Heart right ventricle (tissue), 16 donors: ENCODE measurements around the gene MAP2K5. TPM values are rescaled to one million over a fixed set of nuclear protein-coding genes. Genes with fewer than 3 reads are reported as not detected.

Experiments used
- ATAC-seq, 8 donors: fragments of 200-7000 bp; cut with Tn5 transposase; one replicate each; pipeline ENCODE4 v1.9.1; 2020; ENCODE audit warnings: mild to moderate bottlenecking in 8 of 8, moderate library complexity in 8 of 8, moderate number of reproducible peaks in 1 of 8
- DNase-seq, 2 donors: peaks; one replicate each; pipeline ENCODE4 v3.0.0-alpha.2; 2020
- H3K27ac ChIP-seq, 10 donors: fragments of 200-600 bp; sonication (generic) in 2 of 10; one replicate each; pipeline versions ENCODE4 v1.5.0 to v1.8.0; 2020 to 2022; ENCODE audit warnings: mild to moderate bottlenecking in 3 of 10
- H3K27me3 ChIP-seq, 7 donors: fragments of 200-600 bp; one replicate each; pipeline ENCODE4 v1.8.0; 2021 to 2022; ENCODE audit warnings: mild to moderate bottlenecking in 2 of 7
- H3K36me3 ChIP-seq, 9 donors: fragments of 200-600 bp; sonication (generic) in 1 of 9; one replicate each; pipeline versions ENCODE4 v1.5.0 to v1.8.0; 2020 to 2022; ENCODE audit warnings: mild to moderate bottlenecking in 2 of 9
- H3K4me1 ChIP-seq, 9 donors: fragments of 200-600 bp; sonication (generic) in 1 of 9; one replicate each; pipeline versions ENCODE4 v1.5.0 to v1.8.0; 2020 to 2022; ENCODE audit warnings: mild to moderate bottlenecking in 4 of 9
- H3K4me3 ChIP-seq, 10 donors: fragments of 200-600 bp; sonication (generic) in 2 of 10; one replicate each; pipeline versions ENCODE4 v1.5.0 to v1.8.0; 2020 to 2022; ENCODE audit warnings: mild to moderate bottlenecking in 7 of 10, moderate library complexity in 2 of 10
- H3K9me3 ChIP-seq, 11 donors: fragments of 200-600 bp in 10 of 11; sonication (generic) in 2 of 11; one replicate each; pipeline versions ENCODE4 v1.5.0 to v1.8.0; 2013 to 2022; ENCODE audit warnings: mild to moderate bottlenecking in 2 of 11, control low read depth in 1 of 11, moderate library complexity in 1 of 11
- CTCF ChIP-seq, 9 donors: fragments of 200-600 bp; sonication (generic) in 2 of 9; IDR thresholded peaks; one replicate each; pipeline versions ENCODE4 v1.5.0 to v1.8.0; 2021 to 2022; ENCODE audit warnings: antibody characterized with exemption in 9 of 9, mild to moderate bottlenecking in 5 of 9, moderate library complexity in 1 of 9
- whole genome bisulfite sequencing, 2 donors: extraction: QIAGEN DNeasy Blood & Tissue Kit; methylation state at CpG; one replicate each; pipeline ENCODE4 v1.1.7; 2013; ENCODE audit warnings: inconsistent platforms in 1 of 2; 5-methylcytosine and 5-hydroxymethylcytosine counted together
- intact Hi-C, 10 donors: fragments of 100-400 bp; cut with DNase I; formaldehyde crosslinking; loops; one replicate each; pipeline versions ENCODE4 v1.11.1 to v1.14.2; 2022
- polyA plus RNA-seq, 2 donors: library from polyadenylated mRNA; stranded (reverse); fragments of 200-250 nt; gene quantifications; one replicate each; pipeline ENCODE4 v1.2.3, GENCODE V29; 2013
- total RNA-seq, 10 donors: library from RNA; stranded (reverse); fragmentation: NEBNext Ultra II Directional in 3 of 10; extraction: Animal tissue kit (Norgen Biotek cat#: 25700) in 3 of 10; gene quantifications; one replicate each; pipeline versions ENCODE4 v1.2.1 to v1.2.4, GENCODE V29; 2021 to 2023
- donor health status: Arrhythmogenic right ventricular cardiomyopathy.
- donor health status: ischemic (EF 13 %, LVEDD 7.1; RV severe dilation, severe dysfunction).
- donor health status: healthy with polysubstance abuse.
- donor health status: DM: no; HTN: yes; CAD: no.
- donor health status: DM: no; HTN: no; CAD: no.
- donor health status: ischemic (EF 25% LVEDD 6.9; RV normal size, moderate dysfunction).
- donor health status: ischemic (EF 25% LVEDD 5.7; RV mildly dilated, moderate dysfunction).
- donor health status: healthy.
- donor health status: DM: yes; HTN: yes; CAD: no.
- donor health status: Ischemic cardiomyopathy.
- donor health status: ischemic (EF 35%, LVEDD 5.7; RV mildly dilated, moderate dysfunction).
- donor health status: nonischemic (EF 11% LVEDD 7.7; RV severe dilation, severe dysfunction).
- donor health status: DM: yes; HTN: yes; CAD: no.
- donor health status: PGD.
- donor health status: ischemic (EF 29% LVEDD 5.4; RV normal size, mild dysfunction).
- donor health status: nonischemic (EF 23%, LVEDD 6.1; RV moderate dilation, normal function).

MAP2K5 gene
- total and polyA plus RNA-seq, 12 donors, result 7.7 to 34.3 (median 21.0) TPM

- peaks cover 0 to 3% (median 0%) of the 10 kb centered on the region in 9 donors for H3K36me3 ChIP-seq
- 74% methylated on average over 4 of the region's 4 CpGs for WGBS, 2 donors
- no peaks in the 10 kb centered on the region for H3K9me3 ChIP-seq
- ATAC-seq (no peak), DNase-seq (no peak)
- no peaks in the 10 kb centered on the region for H3K27me3 ChIP-seq
- TF ChIP-seq CTCF (IDR thresholded peaks at IDR 0.05), result no peak
- intact Hi-C loops, result no loop called here
- H3K27ac ChIP-seq, result no peak overlapping the region
- no peak overlapping the region for H3K4me3 ChIP-seq
- H3K4me1 ChIP-seq, result peaks cover 0 to 10% (median 0%) of the 10 kb centered on the region in 9 donors
Measured at GRCh38 chr15:67738056-67738455, 195.6 kb downstream of the MAP2K5 start.

DNA sequence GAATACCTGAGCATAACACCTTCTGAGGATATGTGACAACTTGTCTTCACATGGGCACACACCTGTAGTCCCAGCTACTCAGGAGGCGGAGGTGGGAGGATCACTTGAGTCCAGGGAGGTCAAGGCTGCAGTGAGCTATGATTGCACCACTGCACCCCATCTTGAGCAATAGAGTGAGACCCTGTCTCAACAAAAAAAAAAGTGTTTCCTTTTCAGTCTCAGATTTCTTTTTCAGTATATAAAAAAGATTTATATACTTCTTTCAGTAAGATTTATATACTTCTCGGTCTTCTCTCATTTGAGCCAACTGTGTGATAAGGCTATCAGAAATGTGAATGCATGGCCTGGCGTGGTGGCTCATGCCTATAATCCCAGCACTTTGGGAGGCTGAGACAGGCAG is 197.9 kb downstream of the MAP2K5 start:
- Histone ChIP-seq H3K9me3 (no peaks in the 10 kb centered on the region), H3K4me1 (peaks cover 0 to 14% (median 4%) of the 10 kb centered on the region in 9 donors), H3K4me3 (no peak overlapping the region), H3K36me3 (peaks cover 0 to 3% (median 0%) of the 10 kb centered on the region in 9 donors), H3K27me3 (no peaks in the 10 kb centered on the region), H3K27ac (no peak overlapping the region)
- ATAC-seq (no peak), DNase-seq (no peak)
- intact Hi-C loops, result no loop called here
- TF ChIP-seq CTCF (IDR thresholded peaks at IDR 0.05), result no peak
- 98 to 99% methylated on average over 3 of the region's 3 CpGs for WGBS, 2 donors

GRCh38 chr15:67741308-67741707 is 198.8 kb downstream of the MAP2K5 start:
- no peak for TF ChIP-seq CTCF (IDR thresholded peaks at IDR 0.05)
- WGBS, 2 donors, result 77 to 88% methylated on average over 2 of the region's 2 CpGs

DNA sequence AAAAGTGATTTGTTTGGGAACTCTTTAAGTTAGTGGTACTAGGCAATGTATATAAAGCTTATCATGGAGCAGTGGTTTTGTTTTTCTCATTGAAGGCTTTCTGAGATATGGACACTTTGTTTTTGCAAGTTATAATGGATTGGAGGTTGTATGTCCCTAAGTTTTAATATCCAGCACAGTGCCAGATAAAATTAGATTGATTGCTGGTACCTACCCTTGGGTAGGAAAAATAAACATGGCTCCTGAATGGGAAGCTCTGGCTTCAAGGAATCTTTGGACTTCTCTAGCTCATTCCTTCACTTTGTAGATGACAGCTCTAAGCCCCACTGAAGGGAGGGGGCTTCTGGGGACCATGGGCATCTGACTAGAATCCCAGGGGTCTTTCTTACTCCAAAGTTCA is 201.1 kb downstream of the MAP2K5 start:
- H3K27ac ChIP-seq, result no peak overlapping the region
- TF ChIP-seq CTCF (IDR thresholded peaks at IDR 0.05), result no peak
- DNase-seq, result no peak
- peaks cover 0 to 6% (median 0%) of the 10 kb centered on the region in 9 donors for H3K36me3 ChIP-seq
- H3K27me3 ChIP-seq, result no peaks in the 10 kb centered on the region
- H3K4me1 ChIP-seq, result peaks cover 0 to 30% (median 0%) of the 10 kb centered on the region in 9 donors
- H3K4me3 ChIP-seq, result no peak overlapping the region
- ATAC-seq, result no peak
- intact Hi-C loops, result no loop called here
- H3K9me3 ChIP-seq, result no peaks in the 10 kb centered on the region

More at GRCh38 chr15:67741308-67741707, 198.8 kb downstream of the MAP2K5 start:
- Histone ChIP-seq H3K36me3 (peaks cover 0 to 3% (median 0%) of the 10 kb centered on the region in 9 donors), H3K4me3 (no peak overlapping the region), H3K4me1 (peaks cover 0 to 23% (median 0%) of the 10 kb centered on the region in 9 donors), H3K27ac (no peak overlapping the region), H3K27me3 (no peaks in the 10 kb centered on the region), H3K9me3 (no peaks in the 10 kb centered on the region)
- ATAC-seq (no peak), DNase-seq (no peak)
- intact Hi-C loops, result no loop called here
